HepG2 (cell line): ENCODE data around the gene ITPK1. TPM values are rescaled to one million over a fixed set of nuclear protein-coding genes. Genes with fewer than 3 reads are reported as not detected.

Source experiments
- ATAC-seq: fragments of 200-7000 bp; cut with Tn5 transposase; 3 replicates; pipeline ENCODE4 v1.9.1; 2020; ENCODE audit warnings: mild to moderate bottlenecking, moderate library complexity
- BruUV-seq: library from RNA; stranded (reverse); fragments of 400-500 nt; replicated peaks from 2 replicates; lab custom pipeline; 2021; lab: Mats Ljungman, UMichigan
- CTCF ChIA-PET: fragments of 300-600 bp; formaldehyde crosslinking; extraction: SDS; loops from one replicate; lab custom pipeline; 2021; ENCODE audit warnings: low total read pairs, inconsistent platforms, low intra/inter-chr PET ratio; lab: Yijun Ruan, JAX
- POLR2A ChIA-PET: fragments of 350-600 bp; sonication (Branson Sonifier 250); formaldehyde crosslinking; loops from one replicate; lab custom pipeline; 2020; ENCODE audit warnings: antibody characterized with exemption, inconsistent platforms; lab: Yijun Ruan, JAX
- DNase-seq: peaks from one replicate; pipeline ENCODE4 v3.0.0-alpha.2; 2015; ENCODE audit warnings: low spot score
- FAIRE-seq: peaks from 3 replicates; lab custom pipeline; 2011; peaks lifted over from hg19 to GRCh38; lab: Jason Lieb, UNC
- H2AFZ ChIP-seq: one replicate; pipeline ENCODE4 v1.6.1; 2011; ENCODE audit warnings: low read length, inconsistent platforms
- H3K27ac ChIP-seq: fragments of 300-600 bp; 3 replicates; pipeline ENCODE4 v1.8.0; 2011; ENCODE audit warnings: mixed run types, mild to moderate bottlenecking, mixed read lengths, low read length, inconsistent platforms; ENCODE audit not compliant: insufficient read depth; ENCODE audit errors: extremely low read length
- H3K27me3 ChIP-seq, 2 experiments: fragments of 200-600 bp in 1 of 2; 2 replicates in 1 of 2; 3 replicates in 1 of 2; pipeline versions ENCODE4 v1.6.0 to v1.8.0; 2011; ENCODE audit warnings: low read length in 2 of 2, mild to moderate bottlenecking in 2 of 2, moderate library complexity in 2 of 2, inconsistent platforms in 1 of 2; ENCODE audit not compliant: insufficient read depth in 2 of 2, control insufficient read depth in 1 of 2
- H3K36me3 ChIP-seq, 2 experiments: fragments of 200-600 bp in 1 of 2; replicated peaks in 1 of 2; 2 replicates in 1 of 2; 3 replicates in 1 of 2; pipeline versions ENCODE4 v1.5.1 to v1.8.0; 2011; ENCODE audit warnings: low read length in 2 of 2, inconsistent platforms in 1 of 2; ENCODE audit not compliant: insufficient read depth in 2 of 2, control insufficient read depth in 1 of 2
- H3K4me1 ChIP-seq: 2 replicates; pipeline ENCODE4 v1.5.1; 2012; ENCODE audit warnings: low read length, inconsistent platforms; ENCODE audit not compliant: insufficient read depth
- H3K4me2 ChIP-seq: 2 replicates; pipeline ENCODE4 v1.6.0; 2011; ENCODE audit warnings: low read depth, low read length, inconsistent platforms
- H3K4me3 ChIP-seq, 3 experiments: fragments of 200-600 bp in 1 of 3; sonication (generic), shearing (Covaris generic) in 1 of 3; replicated peaks in 1 of 3; 2 replicates each; pipeline ENCODE4 v1.5.1; 2011 to 2016; ENCODE audit warnings: low read length in 3 of 3, inconsistent platforms in 2 of 3, low read depth in 2 of 3, mild to moderate bottlenecking in 2 of 3, control low read depth in 1 of 3, mixed read lengths in 1 of 3; ENCODE audit not compliant: insufficient read depth in 1 of 3
- H3K79me2 ChIP-seq: one replicate; pipeline ENCODE4 v1.6.1; 2011; ENCODE audit warnings: low read length, inconsistent platforms; ENCODE audit not compliant: insufficient read depth
- H3K9ac ChIP-seq: 2 replicates; pipeline ENCODE4 v1.6.0; 2011; ENCODE audit warnings: mild to moderate bottlenecking, low read depth, low read length, inconsistent platforms; ENCODE audit not compliant: insufficient read depth
- H3K9me3 ChIP-seq: 2 replicates; pipeline ENCODE4 v1.5.1; 2012; ENCODE audit warnings: mild to moderate bottlenecking, low read length
- H4K20me1 ChIP-seq: 2 replicates; pipeline ENCODE4 v1.6.0; 2011; ENCODE audit warnings: inconsistent platforms, mild to moderate bottlenecking, low read length, moderate library complexity; ENCODE audit not compliant: insufficient read depth
- AHR ChIP-seq: IDR thresholded peaks from 2 replicates; pipeline ENCODE4 v1.6.1; 2018; ENCODE audit warnings: missing genetic modification reagents, missing compliant biosample characterization
- GATA4 ChIP-seq: sonication (generic); IDR thresholded peaks from 2 replicates; pipeline ENCODE4 v1.6.1; 2016; ENCODE audit warnings: antibody characterized with exemption, low read depth, borderline replicate concordance
- GATAD2A ChIP-seq: IDR thresholded peaks from 2 replicates; pipeline ENCODE4 v1.6.1; 2016
- HBP1 ChIP-seq: IDR thresholded peaks from 2 replicates; pipeline ENCODE4 v1.6.1; 2016; ENCODE audit warnings: low read depth, control low read depth
- HOXA9 ChIP-seq: sonication (generic); formaldehyde crosslinking; IDR thresholded peaks from 2 replicates; pipeline ENCODE4 v1.8.1; 2022; ENCODE audit warnings: missing genetic modification reagents, mild to moderate bottlenecking, moderate library complexity, borderline replicate concordance
- RFX1 ChIP-seq: fragments of 450-650 bp; IDR thresholded peaks from 2 replicates; pipeline ENCODE4 v1.6.1; 2017
- ZNF318 ChIP-seq: sonication (generic); formaldehyde crosslinking; IDR thresholded peaks from 2 replicates; pipeline ENCODE4 v1.4.0; 2020; ENCODE audit warnings: mild to moderate bottlenecking, missing genetic modification reagents
- ZNF580 ChIP-seq: IDR thresholded peaks from 2 replicates; pipeline ENCODE4 v1.6.1; 2016; ENCODE audit warnings: low read depth, borderline replicate concordance
- ZNF841 ChIP-seq: sonication (generic); formaldehyde crosslinking; IDR thresholded peaks from 2 replicates; pipeline ENCODE4 v1.8.1; 2023; ENCODE audit warnings: missing genetic modification reagents, borderline replicate concordance
- WGBS: methylation state at CpG from one replicate; pipeline ENCODE4 v1.1.6; 2017; ENCODE audit warnings: low lambda C conversion rate; 5-methylcytosine and 5-hydroxymethylcytosine counted together
- in situ Hi-C: cut with HindIII; loops from 2 replicates; pipeline ENCODE4 v1.10.0; 2017; ENCODE audit warnings: low pct_unique_long_range_greater_than_20kb; ENCODE audit not compliant: extremely low pct_ligation_motif_present
- intact Hi-C: fragments of 100-400 bp; cut with micrococcal nuclease; formaldehyde crosslinking; loops from one replicate; pipeline ENCODE4 v1.10.0; 2022; ENCODE audit not compliant: unreplicated experiment
- polyA plus RNA-seq, 8 experiments: library from polyadenylated mRNA; depleted of rRNA in 3 of 8; stranded (reverse) in 7 of 8; unstranded in 1 of 8; fragments of >200 nt; fragmentation: Illumina TruSeq in 4 of 8; extraction: Trizol in 4 of 8; gene quantifications; 2 replicates each; pipeline versions ENCODE4 v1.2.1 to v1.2.3, GENCODE V29; 2011 to 2016; ENCODE audit warnings: low read depth in 4 of 8, missing spikeins in 1 of 8, mixed read lengths in 1 of 8; ENCODE audit not compliant: insufficient read depth in 1 of 8
- total RNA-seq, 5 experiments: library from RNA; depleted of rRNA; stranded (reverse); fragments of >200 nt; fragmentation: Illumina TruSeq; extraction: Trizol; gene quantifications; 2 replicates each; pipeline ENCODE4 v1.2.3, GENCODE V29; 2016; ENCODE audit warnings: low read depth in 1 of 5

ITPK1 gene
- total and polyA plus RNA-seq, 2 of the 13 experiments (the other 11 are each of a cell fraction or from before 2014, with no cell fraction given), result 20.5 to 47.5 TPM

- ChIA-PET CTCF (no interaction called here), POLR2A (no interaction called here)
- no peak overlapping the region for H3K9ac ChIP-seq
- H3K4me2 ChIP-seq, result no peak overlapping the region
- no peaks in the 10 kb centered on the region for H4K20me1 ChIP-seq
- WGBS, result 82% methylated on average over 3 of the region's 6 CpGs
- H3K27ac ChIP-seq, result no peak overlapping the region
- no peak overlapping the region for H3K4me3 ChIP-seq
- DNase-seq, result no peak
- no peaks in the 10 kb centered on the region for H3K4me1 ChIP-seq
- intact Hi-C loops (no loop called here), in situ Hi-C loops (loop anchor here (5.0 to 10.0 kb wide), 2 partner anchors 164 to 187 kb away; partner anchors contain the start of gene ITPK1)
- H3K79me2 ChIP-seq, result no peaks in the 10 kb centered on the region
- no peak for FAIRE-seq
- H2AFZ ChIP-seq, result no peak overlapping the region
- no peaks in the 10 kb centered on the region; a peak in 1 of 5 replicates for H3K27me3 ChIP-seq
- ATAC-seq, result no peak
- H3K9me3 ChIP-seq, result no peaks in the 10 kb centered on the region
- no TSS peak for BruUV-seq
- peaks cover 7 to 13% of the 10 kb centered on the region in 2 experiments; a peak in 1 of 5 replicates for H3K36me3 ChIP-seq
- no peak for TF ChIP-seq GATAD2A (CRISPR knock-in tag)
- TF ChIP-seq ZNF318 (CRISPR knock-in tag), result no peak
- TF ChIP-seq ZNF580 (CRISPR knock-in tag), result no peak
- TF ChIP-seq HBP1, result no peak
- TF ChIP-seq RFX1, result no peak
- no peak for TF ChIP-seq ZNF841 (CRISPR knock-in tag)
- no peak for TF ChIP-seq HOXA9 (CRISPR knock-in tag)
- TF ChIP-seq AHR, result no peak
- TF ChIP-seq GATA4, result no peak
Measured at GRCh38 chr14:92950773-92951172, 165.0 kb downstream of the ITPK1 start.
